ENCODE data around the gene ART5.

ART5 gene, protein sequence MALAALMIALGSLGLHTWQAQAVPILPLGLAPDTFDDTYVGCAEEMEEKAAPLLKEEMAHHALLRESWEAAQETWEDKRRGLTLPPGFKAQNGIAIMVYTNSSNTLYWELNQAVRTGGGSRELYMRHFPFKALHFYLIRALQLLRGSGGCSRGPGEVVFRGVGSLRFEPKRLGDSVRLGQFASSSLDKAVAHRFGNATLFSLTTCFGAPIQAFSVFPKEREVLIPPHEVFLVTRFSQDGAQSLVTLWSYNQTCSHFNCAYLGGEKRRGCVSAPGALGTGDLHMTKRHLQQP

DNA sequence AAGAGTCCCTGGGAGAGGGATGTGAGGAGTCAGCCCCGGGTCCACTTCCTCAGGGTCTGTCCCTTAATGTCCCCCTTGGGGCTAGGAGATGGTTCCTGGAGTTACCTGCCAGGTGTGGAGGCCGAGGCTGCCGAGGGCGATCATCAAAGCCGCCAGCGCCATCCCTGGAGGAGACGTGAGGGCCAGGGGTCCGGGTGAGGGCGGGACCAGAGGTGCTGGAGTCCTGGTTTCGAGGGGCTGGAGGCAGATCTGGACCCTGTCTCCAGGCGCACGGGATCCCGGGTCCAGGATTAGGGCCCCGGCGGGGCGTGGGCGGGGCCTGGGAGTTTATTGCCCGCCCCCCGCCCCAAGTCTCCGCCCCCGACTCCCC lies at the start of gene ART5:
ART5 (minus strand) TSS at position 292 of the 370 bp plus-strand sequence; CDS start at position 162, 130 bp downstream.
- no peak for DNase-seq

- DNase-seq, result no peak
Measured at GRCh38 chr11:3686751-3687150, 45.0 kb upstream of the ART5 start.

GRCh38 chr11:3685923-3686322 lies 44.1 kb upstream of the ART5 start:
- DNase-seq, result no peak

GRCh38 chr11:3684819-3685172 lies 43.0 kb upstream of the ART5 start:
- no peak for DNase-seq

- no peak for DNase-seq
Measured at GRCh38 chr11:3684129-3684818, 42.5 kb upstream of the ART5 start.

DNA sequence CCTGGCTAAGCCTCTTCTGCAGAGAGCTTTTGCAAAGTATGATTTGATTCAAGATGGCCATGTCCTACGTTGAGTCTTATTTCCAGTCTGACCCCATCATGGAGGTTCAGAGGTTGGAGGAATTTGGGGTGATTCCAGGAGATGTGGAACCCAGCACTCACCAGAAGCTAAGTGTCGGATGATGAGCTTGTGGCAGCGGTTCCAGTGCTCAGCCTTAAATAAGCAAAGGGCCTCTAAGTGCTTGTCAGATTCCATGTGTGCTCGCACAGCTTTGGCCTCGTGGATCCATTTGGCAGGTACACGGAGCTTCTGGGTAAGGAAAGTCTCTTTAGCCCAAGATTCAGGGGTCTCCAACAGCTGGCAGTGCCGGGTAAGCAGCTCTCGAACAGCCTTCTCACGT lies 41.2 kb upstream of the ART5 start:
- DNase-seq, result no peak

DNA sequence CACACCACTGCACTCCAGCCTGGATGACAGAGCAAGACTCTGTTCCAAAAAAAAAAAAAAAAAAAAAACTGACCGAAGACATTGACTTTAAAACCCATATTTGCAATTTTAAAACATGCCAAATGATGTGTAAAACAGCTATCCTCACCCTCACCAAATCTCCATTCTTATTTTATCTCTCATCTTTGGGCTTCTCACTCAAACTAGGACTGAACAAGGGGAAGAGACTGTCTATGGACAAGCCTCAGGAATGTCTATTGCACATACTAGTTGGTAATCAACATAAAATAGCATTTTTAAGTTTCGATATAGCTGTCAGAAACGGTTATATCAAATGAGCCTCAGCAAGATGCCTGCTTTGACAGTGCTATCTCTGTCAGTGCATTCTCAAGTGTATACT lies 37.3 kb upstream of the ART5 start:
- no peak for DNase-seq

DNA sequence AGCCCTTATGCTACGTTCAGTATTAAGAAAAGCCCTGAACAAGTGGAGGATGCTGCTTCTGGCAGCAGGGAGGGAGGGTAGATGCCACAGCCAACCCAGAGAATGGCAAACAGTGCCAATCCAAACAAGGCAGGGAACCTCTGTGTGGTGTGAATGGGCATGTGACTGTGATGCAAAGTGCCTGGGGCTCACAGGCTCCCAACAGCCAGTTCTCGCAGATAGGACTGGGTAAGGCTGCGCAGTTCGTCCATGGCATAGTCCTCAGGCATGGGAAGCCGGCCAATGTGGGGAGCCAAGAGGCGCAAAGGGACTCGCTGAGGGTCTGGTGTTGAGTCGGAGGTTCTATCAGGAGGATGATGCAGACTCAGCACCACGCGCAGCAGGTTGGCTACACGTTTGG lies 34.2 kb upstream of the ART5 start:
- DNase-seq, result no peak

- DNase-seq, result no peak
Measured at GRCh38 chr11:3674189-3674588, 32.4 kb upstream of the ART5 start.

DNA sequence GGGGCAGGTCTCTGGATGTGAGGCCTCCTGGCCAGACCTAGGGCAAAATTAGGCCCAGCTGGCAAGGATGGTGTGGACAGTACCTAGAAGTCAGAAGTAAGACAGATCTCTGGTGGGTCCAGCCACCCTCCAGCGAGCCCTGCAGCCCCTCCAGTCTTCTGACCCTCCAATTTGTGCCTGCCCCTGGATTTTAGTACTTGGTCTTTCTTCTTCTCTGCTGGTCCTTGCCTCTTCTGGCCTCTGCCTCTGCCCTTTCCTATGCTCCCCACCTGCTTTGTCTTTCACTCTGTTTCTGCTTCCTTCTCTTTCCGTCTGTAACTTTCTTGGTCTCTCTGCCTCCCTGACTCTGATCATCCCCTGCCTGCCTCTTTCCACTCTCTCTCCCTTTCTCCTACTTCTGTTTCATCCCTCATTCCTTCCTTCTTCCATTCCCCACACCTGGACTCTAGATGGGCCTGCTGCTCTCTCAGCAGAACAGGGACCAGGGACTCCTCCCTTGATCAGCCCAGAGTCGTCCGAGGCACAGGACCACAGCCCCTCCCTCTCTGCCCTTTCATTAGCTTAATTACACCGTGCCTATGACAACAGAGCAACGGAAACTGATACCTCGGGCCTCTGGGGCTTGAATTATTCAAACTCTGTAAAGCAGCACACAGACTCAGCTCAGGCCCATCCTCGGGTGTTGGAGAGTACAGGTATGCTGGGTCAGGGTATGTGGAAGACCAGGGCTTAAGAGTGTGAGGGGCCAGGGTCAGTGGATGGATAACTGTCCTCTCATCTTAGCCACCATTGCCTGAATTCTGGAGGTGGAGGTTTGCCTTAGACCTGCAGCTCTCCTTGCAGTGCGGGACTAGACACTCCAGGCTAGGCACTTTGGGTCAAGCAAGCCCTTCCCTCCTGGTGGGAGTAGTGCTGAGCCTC lies 29.8 kb upstream of the ART5 start, which contains the start of gene CHRNA10:
CHRNA10 (minus strand) TSS at position 51 of the 921 bp plus-strand sequence. CDS start 72 bp downstream, outside the sequence.
- DNase-seq, result no peak

GRCh38 chr11:3669742-3670183 lies 28.0 kb upstream of the ART5 start:
- DNase-seq, result no peak

DNA sequence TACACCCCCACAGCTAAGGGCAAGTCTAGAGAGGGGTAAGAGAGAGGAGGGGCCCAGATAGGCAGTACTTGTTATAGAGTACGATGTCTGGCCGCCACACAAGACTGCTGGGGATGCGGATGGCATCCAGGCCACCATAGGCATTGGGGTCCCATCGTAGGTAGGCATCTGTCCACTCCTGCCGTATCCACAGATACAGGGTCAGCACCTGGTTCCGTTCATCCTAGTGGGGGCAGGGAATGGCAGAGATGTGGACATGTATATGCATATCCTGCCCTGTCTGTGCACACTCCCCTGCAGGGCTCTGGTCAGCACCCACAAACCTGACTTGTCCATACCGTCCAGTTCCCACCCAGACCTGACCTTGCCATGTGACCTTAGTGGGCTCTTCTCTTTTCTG lies 27.3 kb upstream of the ART5 start:
- DNase-seq, result no peak

DNA sequence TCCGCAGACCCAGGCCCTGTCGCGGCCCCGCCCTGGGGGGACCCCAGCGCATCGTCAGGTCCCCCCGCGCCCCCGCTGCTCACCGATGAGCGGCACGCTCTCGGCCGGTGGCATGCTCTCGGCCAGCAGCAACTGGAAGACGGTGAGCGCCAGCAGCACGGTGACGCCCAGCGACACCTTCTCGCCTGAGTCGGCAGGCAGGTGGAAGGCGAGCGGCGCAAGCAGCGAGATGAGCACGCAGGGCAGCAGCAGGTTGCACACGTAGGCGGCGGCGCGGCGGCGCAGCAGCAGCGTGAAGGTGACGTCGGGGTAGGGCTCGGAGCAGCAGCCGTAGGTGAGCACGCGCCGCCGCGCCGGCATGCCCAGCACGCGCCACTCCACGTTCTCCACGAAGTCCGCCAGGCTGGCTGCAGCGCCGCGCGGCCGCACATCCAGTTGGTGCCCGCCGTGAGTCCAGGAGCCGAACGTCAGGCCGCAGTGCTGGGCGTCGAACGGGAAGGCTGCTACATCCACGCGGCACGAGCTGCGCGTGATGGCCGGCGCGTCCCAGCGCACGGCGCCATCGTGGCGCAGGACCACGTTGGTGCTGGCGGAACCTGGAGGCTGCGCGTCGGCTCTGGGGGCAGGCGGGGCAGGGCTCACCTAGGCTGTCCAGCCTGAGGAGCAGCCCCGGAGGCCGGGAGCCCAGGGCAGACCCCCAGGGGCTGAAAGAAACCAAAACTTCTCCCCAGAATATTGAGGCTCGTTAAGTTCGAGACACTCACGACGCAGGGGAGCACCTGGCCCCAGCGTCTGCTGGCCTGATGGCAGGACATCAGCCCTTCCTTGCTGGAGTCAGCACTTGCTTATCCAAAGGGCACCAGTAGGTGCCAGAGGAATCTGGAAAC lies 25.6 kb upstream of the ART5 start:
- no peak for DNase-seq

DNA sequence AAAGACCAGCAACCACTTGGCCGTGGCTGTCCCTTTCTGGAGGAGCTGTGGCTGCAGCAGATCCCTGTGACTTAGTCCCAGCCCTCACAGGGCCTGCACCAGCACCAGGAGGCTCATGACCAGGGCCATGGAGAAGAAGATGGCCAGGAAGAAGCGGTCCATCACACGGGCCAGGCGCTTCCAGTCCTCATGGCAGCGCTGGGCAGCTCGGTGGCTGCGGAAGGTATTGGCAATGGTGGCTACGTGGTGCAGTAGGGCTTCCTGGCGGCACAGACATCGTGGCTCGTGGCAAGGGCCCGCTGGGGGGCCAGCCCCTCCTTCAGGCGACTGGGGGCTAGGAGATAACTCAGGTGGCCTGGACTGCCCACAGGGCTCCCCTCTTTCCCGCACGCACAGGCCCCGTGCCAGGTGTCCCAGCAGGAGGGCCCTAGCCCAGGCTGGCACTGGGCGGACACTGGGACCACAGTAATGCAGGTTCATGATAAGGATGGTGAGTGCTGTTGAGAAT lies 24.3 kb upstream of the ART5 start:
- DNase-seq, result no peak

- DNase-seq, result no peak
Measured at GRCh38 chr11:3665336-3666022, 23.7 kb upstream of the ART5 start.

DNA sequence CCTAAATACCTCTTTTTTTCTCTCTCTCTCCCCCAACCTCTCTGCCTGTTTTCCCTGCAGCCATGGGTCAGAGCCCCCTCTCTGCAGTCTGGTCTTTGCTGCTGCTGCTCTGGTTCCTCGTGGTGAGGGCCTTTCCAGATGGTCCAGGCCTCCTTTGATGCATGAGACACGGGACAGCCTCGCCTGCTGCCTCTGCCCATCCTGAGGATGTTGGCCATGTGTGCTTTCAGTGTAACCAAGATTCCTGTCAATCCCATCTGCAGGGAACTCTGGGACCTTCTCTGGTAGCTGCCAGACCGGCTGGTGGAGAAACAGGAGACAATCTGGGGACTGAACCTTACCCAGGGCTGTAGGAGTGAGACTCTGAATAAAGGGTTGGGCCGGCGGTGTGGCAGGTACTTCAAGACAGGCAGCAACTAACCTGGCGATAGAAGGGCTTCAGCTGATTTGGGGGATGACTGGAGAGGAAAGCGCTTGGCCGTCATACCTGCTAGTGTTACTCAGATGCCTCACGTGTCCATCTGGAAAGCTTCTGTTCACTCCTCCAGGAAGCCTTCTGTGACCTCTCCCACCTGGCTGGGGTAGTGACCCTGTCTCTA lies 22.3 kb upstream of the ART5 start:
- no peak for DNase-seq

- no peak for DNase-seq
Measured at GRCh38 chr11:3662856-3663255, 21.1 kb upstream of the ART5 start.

DNA sequence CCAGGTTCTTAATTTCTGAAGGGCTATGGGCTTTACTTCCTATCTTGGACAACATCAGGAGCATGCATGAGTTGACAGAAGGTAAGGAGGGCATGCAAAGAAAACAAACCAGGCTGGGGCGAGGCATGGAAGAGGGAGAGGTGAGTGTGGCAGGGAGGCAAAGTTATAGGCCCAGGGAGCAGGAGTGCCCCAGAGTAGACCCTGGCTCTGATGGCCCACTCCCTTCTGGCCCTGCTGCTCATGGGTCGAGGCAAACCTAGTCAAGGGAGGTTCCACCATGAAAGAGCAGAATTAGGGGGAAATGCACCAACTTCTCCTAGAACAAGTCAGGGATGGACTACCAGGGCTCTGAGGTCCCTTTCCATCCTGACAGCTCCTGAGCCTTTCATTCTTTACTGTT lies 19.2 kb upstream of the ART5 start:
- DNase-seq, result no peak

DNA sequence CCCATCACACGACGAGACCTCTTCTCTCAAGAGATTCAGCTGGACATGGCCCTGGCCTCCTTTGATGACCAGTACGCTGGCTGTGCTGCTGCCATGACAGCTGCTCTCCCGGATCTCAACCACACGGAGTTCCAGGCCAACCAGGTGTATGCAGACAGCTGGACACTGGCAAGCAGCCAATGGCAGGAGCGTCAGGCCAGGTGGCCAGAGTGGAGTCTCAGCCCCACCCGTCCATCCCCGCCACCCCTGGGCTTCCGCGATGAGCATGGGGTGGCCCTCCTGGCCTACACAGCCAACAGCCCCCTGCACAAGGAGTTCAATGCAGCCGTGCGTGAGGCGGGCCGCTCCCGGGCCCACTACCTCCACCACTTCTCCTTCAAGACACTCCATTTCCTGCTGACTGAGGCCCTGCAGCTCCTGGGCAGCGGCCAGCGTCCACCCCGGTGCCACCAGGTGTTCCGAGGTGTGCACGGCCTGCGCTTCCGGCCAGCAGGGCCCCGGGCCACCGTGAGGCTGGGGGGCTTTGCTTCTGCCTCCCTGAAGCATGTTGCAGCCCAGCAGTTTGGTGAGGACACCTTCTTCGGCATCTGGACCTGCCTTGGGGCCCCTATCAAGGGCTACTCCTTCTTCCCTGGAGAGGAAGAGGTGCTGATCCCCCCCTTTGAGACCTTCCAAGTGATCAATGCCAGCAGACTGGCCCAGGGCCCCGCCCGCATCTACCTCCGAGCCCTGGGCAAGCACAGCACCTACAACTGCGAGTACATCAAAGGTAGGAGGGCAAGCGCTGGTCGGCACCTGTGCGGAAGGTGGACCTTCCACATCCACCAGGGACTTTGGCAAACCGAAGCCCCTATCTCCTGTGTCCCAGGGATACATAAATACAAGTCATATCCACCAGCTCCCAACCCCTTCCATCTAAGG lies 18.1 kb upstream of the ART5 start:
- DNase-seq, result no peak

- no peak for DNase-seq
Measured at GRCh38 chr11:3658252-3658651, 16.5 kb upstream of the ART5 start.

Data from activated CD4-positive, alpha-beta T cell treated with anti-CD3 and anti-CD28 coated beads, Interleukin-2, amount 50 U/mL, for 48 hours (primary cell).